ENCODE data around the gene CHL1. TPM values are rescaled to one million over a fixed set of nuclear protein-coding genes. Genes with fewer than 3 reads are reported as not detected.

The CHL1 gene
- total RNA-seq, 1 experiment from 2014 or later = not detected

DNA sequence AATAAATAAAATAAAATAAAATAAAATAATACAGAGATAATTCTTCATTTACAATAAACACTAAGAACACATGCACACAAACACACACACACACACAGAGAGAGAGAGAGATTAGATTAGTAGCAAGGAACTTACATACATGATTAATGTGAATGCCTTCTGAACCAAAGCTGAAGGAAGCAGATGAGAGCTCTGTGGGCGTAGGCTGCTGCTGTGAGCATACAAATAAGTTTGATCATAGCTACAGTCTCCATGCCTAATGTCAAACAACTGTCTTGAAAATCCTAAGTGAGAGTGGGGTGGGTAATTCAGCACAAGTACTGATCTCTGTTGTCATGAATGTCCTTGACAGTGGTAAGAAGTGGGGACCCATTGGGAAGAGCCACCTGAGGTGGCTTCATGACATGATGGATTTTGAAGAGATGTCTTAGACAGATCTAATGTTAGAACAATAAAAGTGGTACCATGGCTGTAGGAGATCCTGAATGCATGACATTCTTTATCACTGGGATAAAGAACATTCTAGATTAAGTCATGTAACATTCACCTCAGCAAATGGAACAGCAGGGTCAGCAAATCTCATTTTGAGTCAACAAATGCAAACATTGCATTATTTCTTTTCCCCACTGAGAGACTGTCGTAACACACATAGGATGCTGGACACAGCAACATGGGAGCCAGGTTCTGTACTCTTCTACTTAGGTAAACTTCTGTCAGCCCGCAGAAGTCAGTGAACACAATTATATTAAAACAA, 46.2 kb downstream of the CHL1 start:
- H3K4me3 Mint-ChIP-seq (ENCODE audit: unreplicated experiment) = no peak overlapping the region

DNA sequence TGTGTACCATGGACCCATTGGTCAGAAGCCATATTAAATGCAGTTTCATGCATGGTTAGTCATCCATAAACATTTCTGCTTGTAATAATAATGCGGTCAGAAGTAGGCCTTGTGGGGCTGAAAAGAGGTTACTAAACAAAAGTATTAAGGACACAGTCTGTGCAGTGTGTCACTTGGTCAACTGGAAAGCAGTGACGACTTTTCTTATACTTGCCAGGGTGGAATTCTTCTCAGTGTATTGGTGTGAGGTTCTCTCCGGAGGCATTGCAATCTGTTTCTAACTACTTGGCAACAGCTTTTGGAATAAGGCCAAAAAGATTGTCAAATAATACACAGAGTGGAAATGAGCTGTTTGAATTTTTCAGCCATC, 46.8 kb downstream of the CHL1 start:
- TF ChIP-seq, protein P1, sequence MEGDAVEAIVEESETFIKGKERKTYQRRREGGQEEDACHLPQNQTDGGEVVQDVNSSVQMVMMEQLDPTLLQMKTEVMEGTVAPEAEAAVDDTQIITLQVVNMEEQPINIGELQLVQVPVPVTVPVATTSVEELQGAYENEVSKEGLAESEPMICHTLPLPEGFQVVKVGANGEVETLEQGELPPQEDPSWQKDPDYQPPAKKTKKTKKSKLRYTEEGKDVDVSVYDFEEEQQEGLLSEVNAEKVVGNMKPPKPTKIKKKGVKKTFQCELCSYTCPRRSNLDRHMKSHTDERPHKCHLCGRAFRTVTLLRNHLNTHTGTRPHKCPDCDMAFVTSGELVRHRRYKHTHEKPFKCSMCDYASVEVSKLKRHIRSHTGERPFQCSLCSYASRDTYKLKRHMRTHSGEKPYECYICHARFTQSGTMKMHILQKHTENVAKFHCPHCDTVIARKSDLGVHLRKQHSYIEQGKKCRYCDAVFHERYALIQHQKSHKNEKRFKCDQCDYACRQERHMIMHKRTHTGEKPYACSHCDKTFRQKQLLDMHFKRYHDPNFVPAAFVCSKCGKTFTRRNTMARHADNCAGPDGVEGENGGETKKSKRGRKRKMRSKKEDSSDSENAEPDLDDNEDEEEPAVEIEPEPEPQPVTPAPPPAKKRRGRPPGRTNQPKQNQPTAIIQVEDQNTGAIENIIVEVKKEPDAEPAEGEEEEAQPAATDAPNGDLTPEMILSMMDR (IDR thresholded peaks at IDR 0.05; ENCODE audit: insufficient read depth in 1 of 2, low read depth in 1 of 2, low read length in 1 of 2, severe bottlenecking in 1 of 2, unreplicated experiment in 1 of 2) = no peak
- Histone ChIP-seq H3K27me3 (replicated peaks; ENCODE audit: control insufficient read depth, insufficient read depth, low read length) (no peaks in the 10 kb centered on the region), H3K36me3 (ENCODE audit: control insufficient read depth, insufficient read depth, low read length) (no peaks in the 10 kb centered on the region), H3K9me3 (no peaks in the 10 kb centered on the region), H3K4me1 (no peaks in the 10 kb centered on the region), H3K4me3 (ENCODE audit: low read depth, low read length) (no peak overlapping the region)
- POLR2A ChIA-PET = no interaction called here
- intact Hi-C loops (cut with micrococcal nuclease; ENCODE audit: unreplicated experiment) = no loop called here
- Mint-ChIP-seq H3K4me3 (ENCODE audit: unreplicated experiment) (no peak overlapping the region), H3K9me3 (ENCODE audit: unreplicated experiment) (no peaks in the 10 kb centered on the region), H3K4me1 (ENCODE audit: low read depth, unreplicated experiment) (no peaks in the 10 kb centered on the region), H3K27ac (ENCODE audit: unreplicated experiment) (no peak overlapping the region), H3K27me3 (ENCODE audit: insufficient read depth, unreplicated experiment) (no peaks in the 10 kb centered on the region), H3K36me3 (ENCODE audit: insufficient read depth, unreplicated experiment) (no peaks in the 10 kb centered on the region)
- DNase-seq = no peak
- BruUV-seq (replicated peaks) = no TSS peak
- CTCF ChIA-PET = no interaction called here

More for the DNA sequence above, 46.2 kb downstream of the CHL1 start:
- no peaks in the 10 kb centered on the region for H3K4me1 Mint-ChIP-seq (ENCODE audit: low read depth, unreplicated experiment)
- no peaks in the 10 kb centered on the region for H3K27me3 Mint-ChIP-seq (ENCODE audit: insufficient read depth, unreplicated experiment)
- BruUV-seq (replicated peaks) = no TSS peak
- TF ChIP-seq, protein P1 (IDR thresholded peaks at IDR 0.05; ENCODE audit: insufficient read depth in 1 of 2, low read depth in 1 of 2, low read length in 1 of 2, severe bottlenecking in 1 of 2, unreplicated experiment in 1 of 2) = no peak
- DNase-seq = no peak
- ChIA-PET POLR2A (no interaction called here), CTCF (no interaction called here)
- Histone ChIP-seq H3K4me3 (ENCODE audit: low read depth, low read length) (no peak overlapping the region), H3K27me3 (replicated peaks; ENCODE audit: control insufficient read depth, insufficient read depth, low read length) (no peaks in the 10 kb centered on the region), H3K36me3 (ENCODE audit: control insufficient read depth, insufficient read depth, low read length) (no peaks in the 10 kb centered on the region), H3K9me3 (no peaks in the 10 kb centered on the region), H3K4me1 (no peaks in the 10 kb centered on the region)
- intact Hi-C loops (cut with micrococcal nuclease; ENCODE audit: unreplicated experiment) = no loop called here
- no peaks in the 10 kb centered on the region for H3K9me3 Mint-ChIP-seq (ENCODE audit: unreplicated experiment)
- no peaks in the 10 kb centered on the region for H3K36me3 Mint-ChIP-seq (ENCODE audit: insufficient read depth, unreplicated experiment)
- no peak overlapping the region for H3K27ac Mint-ChIP-seq (ENCODE audit: unreplicated experiment)

DNA sequence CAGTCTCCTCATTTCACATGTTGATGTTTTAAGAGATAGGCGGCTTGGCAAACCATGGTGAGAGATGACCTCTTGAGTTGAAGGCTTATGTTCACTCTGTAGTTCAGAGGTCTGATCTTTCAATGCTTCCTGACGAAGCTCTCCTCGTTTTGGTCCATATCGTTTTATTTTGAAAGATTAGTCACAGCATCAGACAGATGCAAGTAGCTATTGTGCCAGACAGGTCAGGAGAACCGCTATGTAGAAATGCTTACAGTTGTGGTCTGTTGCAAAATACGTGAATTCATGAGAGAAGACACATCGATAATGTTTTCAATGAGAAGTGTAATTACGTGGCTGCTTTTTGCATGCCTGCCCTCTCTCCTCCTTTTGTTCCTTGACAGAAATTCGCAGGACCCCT, 47.5 kb downstream of the CHL1 start:
- TF ChIP-seq, protein P1 (IDR thresholded peaks at IDR 0.05; ENCODE audit: insufficient read depth in 1 of 2, low read depth in 1 of 2, low read length in 1 of 2, severe bottlenecking in 1 of 2, unreplicated experiment in 1 of 2) = no peak
- CTCF ChIA-PET = no interaction called here
- H3K27me3 Mint-ChIP-seq (ENCODE audit: insufficient read depth, unreplicated experiment) = no peaks in the 10 kb centered on the region

More for the DNA sequence above, 47.5 kb downstream of the CHL1 start:
- BruUV-seq (replicated peaks) = no TSS peak
- intact Hi-C loops (cut with micrococcal nuclease; ENCODE audit: unreplicated experiment) = no loop called here
- Histone ChIP-seq H3K4me3 (ENCODE audit: low read depth, low read length) (no peak overlapping the region), H3K9me3 (no peaks in the 10 kb centered on the region), H3K4me1 (no peaks in the 10 kb centered on the region), H3K36me3 (ENCODE audit: control insufficient read depth, insufficient read depth, low read length) (no peaks in the 10 kb centered on the region), H3K27me3 (replicated peaks; ENCODE audit: control insufficient read depth, insufficient read depth, low read length) (no peaks in the 10 kb centered on the region)
- H3K4me1 Mint-ChIP-seq (ENCODE audit: low read depth, unreplicated experiment) = no peaks in the 10 kb centered on the region
- no peak overlapping the region for H3K4me3 Mint-ChIP-seq (ENCODE audit: unreplicated experiment)
- no peaks in the 10 kb centered on the region for H3K9me3 Mint-ChIP-seq (ENCODE audit: unreplicated experiment)
- H3K27ac Mint-ChIP-seq (ENCODE audit: unreplicated experiment) = no peak overlapping the region
- no peaks in the 10 kb centered on the region for H3K36me3 Mint-ChIP-seq (ENCODE audit: insufficient read depth, unreplicated experiment)
- POLR2A ChIA-PET = no interaction called here
- DNase-seq = no peak
